ENCODE measurements around the gene HNRNPDL. TPM values are rescaled to one million over a fixed set of nuclear protein-coding genes. Genes with fewer than 3 reads are reported as not detected.
"Not testable (repeated sequence)": the region's sequence is repeated elsewhere in the genome, so short reads cannot be mapped to it uniquely, and the experiment has no call there.

HNRNPDL gene
- total and polyA plus RNA-seq, 5 donors = 89.5 to 185 (median 165) TPM

DNA sequence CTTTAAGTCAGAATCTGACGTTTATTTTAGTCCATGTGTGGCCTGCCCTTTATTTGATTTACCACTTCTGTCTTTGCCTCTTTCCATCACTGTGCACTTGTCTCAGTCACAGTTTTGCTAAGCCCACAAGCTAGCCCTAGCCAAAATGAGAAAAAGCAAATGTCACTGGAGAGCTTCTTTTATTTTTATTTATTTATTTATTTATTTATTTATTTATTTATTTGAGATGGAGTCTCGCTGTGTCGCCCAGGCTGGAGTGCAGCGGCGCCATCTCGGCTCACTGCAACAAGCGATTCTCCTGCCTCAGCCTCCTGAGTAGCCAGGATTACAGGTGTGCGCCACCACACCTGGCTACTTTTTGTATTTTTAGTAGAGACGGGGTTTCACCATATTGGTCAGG is 40.2 kb downstream of the HNRNPDL start:
- H3K4me3 ChIP-seq (ENCODE audit: low read length); ATAC-seq; DNase-seq; intact Hi-C loops (cut with DNase I); H3K27me3 ChIP-seq (ENCODE audit: control insufficient read depth, insufficient read depth); H3K9me3 ChIP-seq (ENCODE audit: control insufficient read depth, low read length); H3K4me1 ChIP-seq (ENCODE audit: control insufficient read depth, insufficient read depth, low read length); H3K27ac ChIP-seq (ENCODE audit: low read length): not testable (repeated sequence)
- 91% methylated on average over 9 of the region's 9 CpGs for WGBS

GRCh38 chr4:82388405-82388804 is 41.9 kb downstream of the HNRNPDL start:
- DNase-seq = no peak
- Histone ChIP-seq H3K4me1 (ENCODE audit: control insufficient read depth, insufficient read depth, low read length) (no peaks in the 10 kb centered on the region), H3K4me3 (ENCODE audit: low read length) (no peak overlapping the region), H3K27ac (ENCODE audit: low read length) (no peak overlapping the region), H3K27me3 (ENCODE audit: control insufficient read depth, insufficient read depth) (no peaks in the 10 kb centered on the region), H3K9me3 (ENCODE audit: control insufficient read depth, low read length) (no peaks in the 10 kb centered on the region)
- WGBS = 52% methylated on average over 1 of the region's 1 CpG
- intact Hi-C loops (cut with DNase I) = no loop called here
- peak; percentile 57 to 63 for ATAC-seq

GRCh38 chr4:82386312-82386711 is 44.0 kb downstream of the HNRNPDL start:
- intact Hi-C loops (cut with DNase I); H3K27ac ChIP-seq (ENCODE audit: low read length); ATAC-seq; H3K4me1 ChIP-seq (ENCODE audit: control insufficient read depth, insufficient read depth, low read length); H3K9me3 ChIP-seq (ENCODE audit: control insufficient read depth, low read length); DNase-seq; H3K4me3 ChIP-seq (ENCODE audit: low read length); H3K27me3 ChIP-seq (ENCODE audit: control insufficient read depth, insufficient read depth): not testable (repeated sequence)
- 96% methylated on average over 8 of the region's 8 CpGs for WGBS

- no peak overlapping the region for H3K4me3 ChIP-seq (ENCODE audit: low read length)
- H3K9me3 ChIP-seq (ENCODE audit: control insufficient read depth, low read length) = no peaks in the 10 kb centered on the region
- H3K4me1 ChIP-seq (ENCODE audit: control insufficient read depth, insufficient read depth, low read length) = peaks cover 6% of the 10 kb centered on the region
- intact Hi-C loops (cut with DNase I) = no loop called here
- ATAC-seq (no peak), DNase-seq (no peak)
- H3K27ac ChIP-seq (ENCODE audit: low read length) = peak overlapping the region; percentile 42
- WGBS = 55% methylated on average over 2 of the region's 2 CpGs
- no peaks in the 10 kb centered on the region for H3K27me3 ChIP-seq (ENCODE audit: control insufficient read depth, insufficient read depth)
Measured at GRCh38 chr4:82382751-82383150, 47.5 kb downstream of the HNRNPDL start.

- Histone ChIP-seq H3K27ac (ENCODE audit: low read length) (no peak overlapping the region), H3K27me3 (ENCODE audit: control insufficient read depth, insufficient read depth) (no peaks in the 10 kb centered on the region), H3K9me3 (ENCODE audit: control insufficient read depth, low read length) (no peaks in the 10 kb centered on the region), H3K4me3 (ENCODE audit: low read length) (no peak overlapping the region), H3K4me1 (ENCODE audit: control insufficient read depth, insufficient read depth, low read length) (peaks cover 6% of the 10 kb centered on the region)
- 73% methylated on average over 2 of the region's 2 CpGs for WGBS
- DNase-seq (no peak), ATAC-seq (peak; percentile 52 to 59)
- intact Hi-C loops (cut with DNase I) = no loop called here
Measured at GRCh38 chr4:82381661-82382296, 48.5 kb downstream of the HNRNPDL start.

- intact Hi-C loops (cut with DNase I) = no loop called here
- Histone ChIP-seq H3K4me3 (ENCODE audit: low read length) (no peak overlapping the region), H3K9me3 (ENCODE audit: control insufficient read depth, low read length) (no peaks in the 10 kb centered on the region), H3K27me3 (ENCODE audit: control insufficient read depth, insufficient read depth) (no peaks in the 10 kb centered on the region), H3K4me1 (ENCODE audit: control insufficient read depth, insufficient read depth, low read length) (peaks cover 6% of the 10 kb centered on the region), H3K27ac (ENCODE audit: low read length) (peak overlapping the region; percentile 39)
- 86% methylated on average over 3 of the region's 3 CpGs for WGBS
- peak; percentile 6 to 43 for ATAC-seq
- no peak for DNase-seq
Measured at GRCh38 chr4:82381235-82381634, 49.0 kb downstream of the HNRNPDL start.

DNA sequence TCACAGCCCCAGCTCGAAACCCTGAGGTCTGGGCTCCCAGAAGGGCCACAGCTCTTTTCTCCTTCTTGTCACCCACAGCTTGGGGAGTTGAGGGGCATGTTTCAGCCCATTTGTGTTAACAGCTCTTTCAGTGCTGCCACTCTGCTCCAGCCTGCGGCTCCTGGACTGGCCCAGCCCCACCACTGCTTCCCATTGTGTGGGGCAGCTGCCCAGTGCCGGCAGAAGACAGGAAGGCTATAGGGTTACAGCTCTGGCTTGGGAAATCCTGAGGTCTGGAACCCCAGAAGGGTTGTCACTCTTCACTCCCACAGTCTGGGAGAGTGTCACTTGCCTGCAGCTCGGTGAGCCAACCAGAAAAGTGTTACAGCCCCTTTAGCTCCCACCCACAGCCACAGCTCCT is 49.4 kb downstream of the HNRNPDL start:
- peak; percentile 5 to 14 for ATAC-seq
- no peak overlapping the region for H3K4me3 ChIP-seq (ENCODE audit: low read length)
- intact Hi-C loops (cut with DNase I) = no loop called here
- DNase-seq = peak in 1 of 3 donors; percentile 47
- peak overlapping the region; percentile 39 for H3K27ac ChIP-seq (ENCODE audit: low read length)
- peaks cover 8% of the 10 kb centered on the region for H3K4me1 ChIP-seq (ENCODE audit: control insufficient read depth, insufficient read depth, low read length)
- H3K27me3 ChIP-seq (ENCODE audit: control insufficient read depth, insufficient read depth) = no peaks in the 10 kb centered on the region
- no peaks in the 10 kb centered on the region for H3K9me3 ChIP-seq (ENCODE audit: control insufficient read depth, low read length)
- WGBS = 84% methylated on average over 4 of the region's 4 CpGs

DNA sequence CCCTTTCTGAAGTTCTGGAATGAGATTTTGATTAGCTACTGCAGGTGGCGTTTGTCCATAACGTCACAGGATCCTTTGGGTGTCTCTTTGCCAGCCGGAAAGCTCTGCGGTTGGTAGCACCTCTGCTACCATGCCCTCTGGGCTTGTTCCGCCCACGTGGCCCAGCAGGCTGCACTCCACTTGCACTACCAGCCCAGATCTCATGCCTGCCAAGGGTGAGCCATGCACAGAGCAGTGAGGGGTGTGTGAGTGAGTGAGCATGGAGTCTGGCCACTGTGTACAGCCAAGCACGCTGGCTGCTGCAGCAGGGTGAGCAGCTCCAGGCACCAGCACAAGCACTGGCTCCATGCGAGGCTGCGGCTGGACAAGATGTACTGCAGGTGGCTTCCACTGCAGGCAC is 49.9 kb downstream of the HNRNPDL start:
- Histone ChIP-seq H3K27me3 (ENCODE audit: control insufficient read depth, insufficient read depth) (no peaks in the 10 kb centered on the region), H3K4me1 (ENCODE audit: control insufficient read depth, insufficient read depth, low read length) (peaks cover 8% of the 10 kb centered on the region), H3K4me3 (ENCODE audit: low read length) (no peak overlapping the region), H3K9me3 (ENCODE audit: control insufficient read depth, low read length) (no peaks in the 10 kb centered on the region), H3K27ac (ENCODE audit: low read length) (no peak overlapping the region)
- WGBS = 72% methylated on average over 9 of the region's 9 CpGs
- intact Hi-C loops (cut with DNase I) = no loop called here
- ATAC-seq = peak; percentile 91 to 92
- peak; percentile 59 to 82 (median 80) for DNase-seq

GRCh38 chr4:82376109-82376508 is 54.2 kb downstream of the HNRNPDL start:
- intact Hi-C loops (cut with DNase I) = loop anchor here in 3 of 4 donors (5.0 to 10.0 kb wide), 3 partner anchors 49 to 91 kb away; no protein-coding TSS in a partner anchor
- H3K4me3 ChIP-seq (ENCODE audit: low read length) = no peak overlapping the region
- ATAC-seq (no peak), DNase-seq (no peak)
- WGBS = 75% methylated on average over 4 of the region's 4 CpGs
- H3K9me3 ChIP-seq (ENCODE audit: control insufficient read depth, low read length) = no peaks in the 10 kb centered on the region
- H3K4me1 ChIP-seq (ENCODE audit: control insufficient read depth, insufficient read depth, low read length) = peaks cover 7% of the 10 kb centered on the region
- no peaks in the 10 kb centered on the region for H3K27me3 ChIP-seq (ENCODE audit: control insufficient read depth, insufficient read depth)
- H3K27ac ChIP-seq (ENCODE audit: low read length) = no peak overlapping the region

GRCh38 chr4:82373816-82374625 is 56.2 kb downstream of the HNRNPDL start, which contains the start of gene HNRNPD:
HNRNPD (minus strand) TSS chr4:82373991; CDS start chr4:82373678, 313 bp downstream.
- DNase-seq = peak; percentile 98 to 99 (median 99)
- WGBS = under 1% methylated on average over 83 of the region's 83 CpGs
- peak within 1 kb of the TSS; percentile 98 for H3K27ac ChIP-seq (ENCODE audit: low read length)
- peak; percentile 97 to 98 for ATAC-seq
- H3K4me1 ChIP-seq (ENCODE audit: control insufficient read depth, insufficient read depth, low read length) = peaks cover 3% of the 10 kb centered on the region
- no peaks in the 10 kb centered on the region for H3K27me3 ChIP-seq (ENCODE audit: control insufficient read depth, insufficient read depth)
- intact Hi-C loops (cut with DNase I) = loop anchor here in 3 of 4 donors (2.0 to 10.0 kb wide), 4 partner anchors 51 to 89 kb away; no protein-coding TSS in a partner anchor
- no peaks in the 10 kb centered on the region for H3K9me3 ChIP-seq (ENCODE audit: control insufficient read depth, low read length)
- peak within 1 kb of the TSS; percentile 88 for H3K4me3 ChIP-seq (ENCODE audit: low read length)

DNA sequence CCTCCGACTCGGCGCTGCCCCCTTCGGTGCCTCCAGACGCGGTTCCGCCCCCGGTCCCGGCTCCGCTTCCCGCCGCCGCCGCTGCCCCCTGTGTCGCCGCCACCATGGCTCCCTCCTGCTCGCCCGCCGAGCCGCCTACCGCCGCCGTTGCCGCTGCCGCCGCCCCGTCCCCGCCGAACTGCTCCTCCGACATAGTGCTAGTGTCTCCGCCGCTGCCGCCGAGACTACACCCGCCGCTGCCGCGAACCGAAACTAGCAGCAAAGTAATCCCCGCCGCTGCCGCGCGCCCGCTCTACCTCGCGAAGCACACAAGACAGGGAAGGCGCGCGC is 56.8 kb downstream of the HNRNPDL start:
- intact Hi-C loops (cut with DNase I) = loop anchor here in 3 of 4 donors (5.0 to 10.0 kb wide), 3 partner anchors 51 to 89 kb away; no protein-coding TSS in a partner anchor

More for the DNA sequence above, 56.8 kb downstream of the HNRNPDL start:
- ATAC-seq (peak; percentile 7 to 28), DNase-seq (no peak)
- no peaks in the 10 kb centered on the region for H3K9me3 ChIP-seq (ENCODE audit: control insufficient read depth, low read length)
- peak overlapping the region; percentile 88 for H3K4me3 ChIP-seq (ENCODE audit: low read length)
- H3K27ac ChIP-seq (ENCODE audit: low read length) = peak overlapping the region; percentile 98
- H3K27me3 ChIP-seq (ENCODE audit: control insufficient read depth, insufficient read depth) = no peaks in the 10 kb centered on the region
- WGBS = under 1% methylated on average over 50 of the region's 50 CpGs
- H3K4me1 ChIP-seq (ENCODE audit: control insufficient read depth, insufficient read depth, low read length) = peaks cover 3% of the 10 kb centered on the region
